ENCODE measurements around the gene IL1RAPL1. TPM values are rescaled to one million over a fixed set of nuclear protein-coding genes. Genes with fewer than 3 reads are reported as not detected.
A peak's percentile ranks its signal among the peaks of the same experiment; 100 is the strongest.

Gene IL1RAPL1
- polyA plus RNA-seq, 4 donors, result 2.2 to 6.0 (median 2.4) TPM

GRCh38 chrX:29590921-29591320 lies 1003.7 kb downstream of the IL1RAPL1 start:
- no peak for DNase-seq (ENCODE audit: low read depth in 4 of 4, low spot score in 3 of 4)

GRCh38 chrX:29604381-29604780 lies 1017.1 kb downstream of the IL1RAPL1 start:
- DNase-seq (ENCODE audit: low read depth in 4 of 4, low spot score in 3 of 4), result no peak

GRCh38 chrX:29617276-29617675 lies 1030.0 kb downstream of the IL1RAPL1 start:
- no peak for DNase-seq (ENCODE audit: low read depth in 4 of 4, low spot score in 3 of 4)

- no peak for DNase-seq (ENCODE audit: low read depth in 4 of 4, low spot score in 3 of 4)
Measured at GRCh38 chrX:29617725-29618124, 1030.5 kb downstream of the IL1RAPL1 start.

- DNase-seq (ENCODE audit: low read depth in 4 of 4, low spot score in 3 of 4), result no peak
Measured at GRCh38 chrX:29627833-29628232, 1040.6 kb downstream of the IL1RAPL1 start.

- no peak for DNase-seq (ENCODE audit: low read depth in 4 of 4, low spot score in 3 of 4)
Measured at GRCh38 chrX:29634516-29634915, 1047.3 kb downstream of the IL1RAPL1 start.

GRCh38 chrX:29636331-29636730 lies 1049.1 kb downstream of the IL1RAPL1 start:
- DNase-seq (ENCODE audit: low read depth in 4 of 4, low spot score in 3 of 4), result no peak

GRCh38 chrX:29640106-29640505 lies 1052.9 kb downstream of the IL1RAPL1 start:
- DNase-seq (ENCODE audit: low read depth in 4 of 4, low spot score in 3 of 4), result no peak

- DNase-seq (ENCODE audit: low read depth in 4 of 4, low spot score in 3 of 4), result no peak
Measured at GRCh38 chrX:29641461-29641860, 1054.2 kb downstream of the IL1RAPL1 start.

GRCh38 chrX:29643181-29643580 lies 1055.9 kb downstream of the IL1RAPL1 start:
- DNase-seq (ENCODE audit: low read depth in 4 of 4, low spot score in 3 of 4), result no peak

GRCh38 chrX:29648161-29648560 lies 1060.9 kb downstream of the IL1RAPL1 start:
- DNase-seq (ENCODE audit: low read depth in 4 of 4, low spot score in 3 of 4), result no peak

- peak in 1 of 4 donors; percentile 0 for DNase-seq (ENCODE audit: low read depth in 4 of 4, low spot score in 3 of 4)
Measured at GRCh38 chrX:29652484-29652883, 1065.2 kb downstream of the IL1RAPL1 start.

- DNase-seq (ENCODE audit: low read depth in 4 of 4, low spot score in 3 of 4), result no peak
Measured at GRCh38 chrX:29653721-29654120, 1066.5 kb downstream of the IL1RAPL1 start.

- DNase-seq (ENCODE audit: low read depth in 4 of 4, low spot score in 3 of 4), result no peak
Measured at GRCh38 chrX:29659911-29660310, 1072.7 kb downstream of the IL1RAPL1 start.

GRCh38 chrX:29661290-29661689 lies 1074.0 kb downstream of the IL1RAPL1 start:
- DNase-seq (ENCODE audit: low read depth in 4 of 4, low spot score in 3 of 4), result no peak

- no peak for DNase-seq (ENCODE audit: low read depth in 4 of 4, low spot score in 3 of 4)
Measured at GRCh38 chrX:29662101-29662500, 1074.9 kb downstream of the IL1RAPL1 start.

- no peak for DNase-seq (ENCODE audit: low read depth in 4 of 4, low spot score in 3 of 4)
Measured at GRCh38 chrX:29662759-29663503, 1075.7 kb downstream of the IL1RAPL1 start.

- DNase-seq (ENCODE audit: low read depth in 4 of 4, low spot score in 3 of 4), result no peak
Measured at GRCh38 chrX:29665532-29665931, 1078.3 kb downstream of the IL1RAPL1 start.

GRCh38 chrX:29666366-29666765 lies 1079.1 kb downstream of the IL1RAPL1 start:
- DNase-seq (ENCODE audit: low read depth in 4 of 4, low spot score in 3 of 4), result no peak

GRCh38 chrX:29671421-29671820 lies 1084.2 kb downstream of the IL1RAPL1 start:
- DNase-seq (ENCODE audit: low read depth in 4 of 4, low spot score in 3 of 4), result no peak

GRCh38 chrX:29687687-29688086 lies 1100.4 kb downstream of the IL1RAPL1 start:
- no peak for DNase-seq (ENCODE audit: low read depth in 4 of 4, low spot score in 3 of 4)

GRCh38 chrX:29690061-29690460 lies 1102.8 kb downstream of the IL1RAPL1 start:
- no peak for DNase-seq (ENCODE audit: low read depth in 4 of 4, low spot score in 3 of 4)

GRCh38 chrX:29691044-29691443 lies 1103.8 kb downstream of the IL1RAPL1 start:
- DNase-seq (ENCODE audit: low read depth in 4 of 4, low spot score in 3 of 4), result no peak

All from left renal pelvis (tissue), 4 donors.